Measurements from ENCODE around the gene ZNF519.

The ZNF519 gene

GRCh38 chr18:14106906-14107305 is 25.3 kb downstream of the ZNF519 start:
- TF ChIP-seq BHLHE40 (IDR thresholded peaks at IDR 0.05; ENCODE audit: borderline replicate concordance) = no peak
- TF ChIP-seq ELF4 (IDR thresholded peaks at IDR 0.05) = no peak
- no peak for TF ChIP-seq LEF1 (IDR thresholded peaks at IDR 0.05; ENCODE audit: borderline replicate concordance)
- no peak for TF ChIP-seq ARNT (IDR thresholded peaks at IDR 0.05)
- TF ChIP-seq FOXM1 (IDR thresholded peaks at IDR 0.05; ENCODE audit: borderline replicate concordance) = no peak
- TF ChIP-seq NFRKB (IDR thresholded peaks at IDR 0.05) = no peak
- no peak for TF ChIP-seq HDGF (IDR thresholded peaks at IDR 0.05; ENCODE audit: borderline replicate concordance)
- no peak for TF ChIP-seq PKNOX1 (IDR thresholded peaks at IDR 0.05)
- no peak for TF ChIP-seq SP1 (IDR thresholded peaks at IDR 0.05)
- TF ChIP-seq ZNF384 (IDR thresholded peaks at IDR 0.05) = no peak
- no peak for TF ChIP-seq TARDBP (IDR thresholded peaks at IDR 0.05)
- TF ChIP-seq L3MBTL2 (conservative IDR thresholded peaks at IDR 0.05) = no peak
- no peak for TF ChIP-seq CTBP1 (IDR thresholded peaks at IDR 0.05; ENCODE audit: borderline replicate concordance)
- TF ChIP-seq FOXK2 (IDR thresholded peaks at IDR 0.05) = no peak
- ChIA-PET POLR2A (no interaction called here), CTCF (no interaction called here)
- no peak for DNase-seq (ENCODE audit: extremely low spot score)

DNA sequence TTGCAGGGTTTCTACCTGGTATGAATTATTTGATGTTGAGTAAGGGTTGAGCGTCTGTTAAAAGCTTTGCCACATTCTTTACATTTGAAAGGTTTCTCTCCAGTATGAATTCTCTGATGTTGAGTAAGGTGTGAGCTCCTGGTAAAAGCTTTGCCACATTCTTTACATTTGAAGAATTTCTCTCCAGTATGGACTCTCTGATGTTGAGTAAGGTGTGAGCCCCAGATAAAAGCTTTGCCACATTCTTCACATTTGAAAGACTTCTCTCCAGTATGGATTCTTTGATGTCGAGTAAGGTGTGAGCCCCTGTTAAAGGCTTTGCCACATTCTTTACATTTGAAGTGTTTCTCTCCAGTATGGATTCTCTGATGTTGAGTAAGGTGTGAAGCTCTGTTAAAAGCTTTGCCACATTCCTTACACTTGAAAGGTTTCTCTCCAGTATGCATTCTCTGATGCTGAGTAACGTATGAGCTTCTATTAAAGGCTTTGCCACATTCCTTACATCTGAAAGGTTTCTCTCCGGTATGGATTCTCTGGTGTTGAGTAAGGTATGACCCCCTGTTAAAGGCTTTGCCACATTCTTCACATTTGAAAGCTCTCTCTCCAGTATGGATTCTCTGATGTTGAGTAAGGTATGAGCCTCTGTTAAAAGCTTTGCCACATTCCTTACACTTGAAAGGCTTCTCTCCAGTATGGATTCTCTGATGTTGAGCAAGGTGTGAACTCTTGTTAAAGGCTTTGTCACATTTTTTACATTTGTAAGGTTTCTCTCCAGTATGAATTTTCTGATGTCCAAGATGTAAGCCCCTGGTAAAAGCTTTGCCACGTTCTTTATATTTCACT is 27.1 kb downstream of the ZNF519 start:
- CTCF ChIA-PET = no interaction called here
- no peak for DNase-seq (ENCODE audit: extremely low spot score)
- POLR2A ChIA-PET = no interaction called here
- TF ChIP-seq BHLHE40 (IDR thresholded peaks at IDR 0.05; ENCODE audit: borderline replicate concordance) (no peak), PKNOX1 (IDR thresholded peaks at IDR 0.05) (no peak), TARDBP (IDR thresholded peaks at IDR 0.05) (no peak), ZNF384 (IDR thresholded peaks at IDR 0.05) (no peak), FOXK2 (IDR thresholded peaks at IDR 0.05) (no peak), ELF4 (IDR thresholded peaks at IDR 0.05) (no peak), ARNT (IDR thresholded peaks at IDR 0.05) (no peak), SP1 (IDR thresholded peaks at IDR 0.05) (no peak), FOXM1 (IDR thresholded peaks at IDR 0.05; ENCODE audit: borderline replicate concordance) (no peak), SUZ12 (IDR thresholded peaks at IDR 0.05) (no peak), LEF1 (IDR thresholded peaks at IDR 0.05; ENCODE audit: borderline replicate concordance) (no peak), FOXA1 (IDR thresholded peaks at IDR 0.05) (no peak), CTBP1 (IDR thresholded peaks at IDR 0.05; ENCODE audit: borderline replicate concordance) (no peak), HDGF (IDR thresholded peaks at IDR 0.05; ENCODE audit: borderline replicate concordance) (no peak), L3MBTL2 (conservative IDR thresholded peaks at IDR 0.05) (no peak), NFRKB (IDR thresholded peaks at IDR 0.05) (no peak)

GRCh38 chr18:14104201-14104600 is 28.0 kb downstream of the ZNF519 start:
- no peak for DNase-seq (ENCODE audit: extremely low spot score)
- CTCF ChIA-PET = no interaction called here
- TF ChIP-seq FOXK2 (IDR thresholded peaks at IDR 0.05) (no peak), PKNOX1 (IDR thresholded peaks at IDR 0.05) (no peak), L3MBTL2 (conservative IDR thresholded peaks at IDR 0.05) (no peak), FOXA1 (IDR thresholded peaks at IDR 0.05) (no peak), ELF4 (IDR thresholded peaks at IDR 0.05) (no peak)
- POLR2A ChIA-PET = no interaction called here

- DNase-seq (ENCODE audit: extremely low spot score) = no peak
- CTCF ChIA-PET = no interaction called here
- POLR2A ChIA-PET = no interaction called here
- TF ChIP-seq SP1 (IDR thresholded peaks at IDR 0.05) (no peak), LEF1 (IDR thresholded peaks at IDR 0.05; ENCODE audit: borderline replicate concordance) (no peak), FOXM1 (IDR thresholded peaks at IDR 0.05; ENCODE audit: borderline replicate concordance) (no peak), FOXK2 (IDR thresholded peaks at IDR 0.05) (no peak), FOXA1 (IDR thresholded peaks at IDR 0.05) (no peak), HDGF (IDR thresholded peaks at IDR 0.05; ENCODE audit: borderline replicate concordance) (no peak), ARNT (IDR thresholded peaks at IDR 0.05) (no peak), BHLHE40 (IDR thresholded peaks at IDR 0.05; ENCODE audit: borderline replicate concordance) (no peak), ZNF384 (IDR thresholded peaks at IDR 0.05) (no peak), L3MBTL2 (conservative IDR thresholded peaks at IDR 0.05) (no peak), PKNOX1 (IDR thresholded peaks at IDR 0.05) (no peak)
Measured at GRCh38 chr18:14100503-14101286, 31.5 kb downstream of the ZNF519 start.

DNA sequence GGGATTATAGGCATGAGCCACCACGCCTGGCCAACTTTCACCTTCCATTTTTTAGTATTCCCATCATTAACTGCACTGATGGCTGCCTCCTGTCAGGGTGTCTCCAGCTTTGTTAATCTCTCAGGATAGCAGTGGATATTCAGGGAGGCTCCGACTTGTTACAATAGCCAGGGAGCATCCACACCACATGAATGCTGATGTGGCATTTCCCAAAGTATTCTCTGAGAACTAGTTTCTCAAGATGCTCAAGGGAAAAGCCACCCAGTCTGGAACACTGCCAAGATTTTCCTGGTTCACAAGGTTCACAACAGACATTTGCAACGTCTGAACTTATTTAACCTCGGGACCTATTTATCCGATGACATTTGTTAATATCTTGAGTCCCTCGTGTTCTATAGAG is 33.8 kb downstream of the ZNF519 start:
- DNase-seq (ENCODE audit: extremely low spot score) = no peak
- POLR2A ChIA-PET = no interaction called here
- CTCF ChIA-PET = no interaction called here
- no peak for TF ChIP-seq HDGF (IDR thresholded peaks at IDR 0.05; ENCODE audit: borderline replicate concordance)
- no peak for TF ChIP-seq BHLHE40 (IDR thresholded peaks at IDR 0.05; ENCODE audit: borderline replicate concordance)
- no peak for TF ChIP-seq LEF1 (IDR thresholded peaks at IDR 0.05; ENCODE audit: borderline replicate concordance)
- TF ChIP-seq PKNOX1 (IDR thresholded peaks at IDR 0.05) = no peak
- TF ChIP-seq ELF4 (IDR thresholded peaks at IDR 0.05) = no peak
- TF ChIP-seq TARDBP (IDR thresholded peaks at IDR 0.05) = no peak
